ENCODE measurements around the gene SMOC2. TPM values are rescaled to one million over a fixed set of nuclear protein-coding genes. Genes with fewer than 3 reads are reported as not detected.

The SMOC2 gene
- total and polyA plus RNA-seq, 2 experiments from 2014 or later, result 51.0 to 88.7 TPM

- Histone ChIP-seq H3K27ac (no peak overlapping the region), H3K9me3 (ENCODE audit: low read depth) (no peaks in the 10 kb centered on the region), H2AFZ (no peak overlapping the region), H4K20me1 (ENCODE audit: insufficient read depth, poor library complexity, severe bottlenecking) (no peaks in the 10 kb centered on the region), H3K36me3 (replicated peaks; ENCODE audit: insufficient read depth, low read depth) (no peaks in the 10 kb centered on the region), H3K27me3 (peaks cover 63% of the 10 kb centered on the region), H3K4me1 (ENCODE audit: insufficient read depth) (peaks cover 22% of the 10 kb centered on the region), H3K79me2 (no peaks in the 10 kb centered on the region), H3K4me2 (no peak overlapping the region), H3K4me3 (no peak overlapping the region), H3K9me2 (replicated peaks; ENCODE audit: insufficient read depth) (no peaks in the 10 kb centered on the region)
- TF ChIP-seq EZH2phosphoT487 (IDR thresholded peaks at IDR 0.05; ENCODE audit: low read depth, severe bottlenecking, unreplicated experiment) (no peak), EZH2 (IDR thresholded peaks at IDR 0.05; ENCODE audit: borderline replicate concordance) (no peak), CTCF (IDR thresholded peaks at IDR 0.05; ENCODE audit: poor library complexity) (no peak)
- DNase-seq (ENCODE audit: low spot score), result no peak
- WGBS (ENCODE audit: low lambda C conversion rate, missing lambda C conversion rate), result 81% methylated on average over 4 of the region's 4 CpGs
These were observed 2.0 kb upstream of the SMOC2 start for GRCh38 chr6:168438783-168439520.

- no peaks in the 10 kb centered on the region for H3K9me2 ChIP-seq (replicated peaks; ENCODE audit: insufficient read depth)
- H3K36me3 ChIP-seq (replicated peaks; ENCODE audit: insufficient read depth, low read depth), result no peaks in the 10 kb centered on the region
- no peak for DNase-seq (ENCODE audit: low spot score)
- H3K4me2 ChIP-seq, result peak overlapping the region; percentile 97
- H3K4me1 ChIP-seq (ENCODE audit: insufficient read depth), result peaks cover 15% of the 10 kb centered on the region
- no peak overlapping the region for H3K27ac ChIP-seq
- H3K27me3 ChIP-seq, result peaks cover 68% of the 10 kb centered on the region
- WGBS (ENCODE audit: low lambda C conversion rate, missing lambda C conversion rate), result 43% methylated on average over 8 of the region's 8 CpGs
- TF ChIP-seq EZH2phosphoT487 (IDR thresholded peaks at IDR 0.05; ENCODE audit: low read depth, severe bottlenecking, unreplicated experiment), result no peak
- TF ChIP-seq CTCF (IDR thresholded peaks at IDR 0.05; ENCODE audit: poor library complexity), result no peak
- no peak for TF ChIP-seq EZH2 (IDR thresholded peaks at IDR 0.05; ENCODE audit: borderline replicate concordance)
- no peaks in the 10 kb centered on the region for H4K20me1 ChIP-seq (ENCODE audit: insufficient read depth, poor library complexity, severe bottlenecking)
- H3K9me3 ChIP-seq (ENCODE audit: low read depth), result no peaks in the 10 kb centered on the region
- H2AFZ ChIP-seq, result no peak overlapping the region
- no peaks in the 10 kb centered on the region for H3K79me2 ChIP-seq
- H3K4me3 ChIP-seq, result no peak overlapping the region
These were observed 1.1 kb upstream of the SMOC2 start for GRCh38 chr6:168439794-168440450.

GRCh38 chr6:168441434-168442391 lies 729 bp downstream of the SMOC2 start:
- no peaks in the 10 kb centered on the region for H4K20me1 ChIP-seq (ENCODE audit: insufficient read depth, poor library complexity, severe bottlenecking)
- H3K4me2 ChIP-seq, result peak overlapping the region; percentile 97
- TF ChIP-seq EZH2 (IDR thresholded peaks at IDR 0.05; ENCODE audit: borderline replicate concordance), result peak; percentile 91
- TF ChIP-seq EZH2phosphoT487 (IDR thresholded peaks at IDR 0.05; ENCODE audit: low read depth, severe bottlenecking, unreplicated experiment), result no peak
- peak overlapping the region; percentile 39 for H2AFZ ChIP-seq
- H3K4me1 ChIP-seq (ENCODE audit: insufficient read depth), result peaks cover 15% of the 10 kb centered on the region
- WGBS (ENCODE audit: low lambda C conversion rate, missing lambda C conversion rate), result 4% methylated on average over 79 of the region's 87 CpGs
- DNase-seq (ENCODE audit: low spot score), result no peak
- H3K79me2 ChIP-seq, result no peaks in the 10 kb centered on the region
- H3K4me3 ChIP-seq, result peak overlapping the region; percentile 41
- no peaks in the 10 kb centered on the region for H3K9me3 ChIP-seq (ENCODE audit: low read depth)
- no peaks in the 10 kb centered on the region for H3K9me2 ChIP-seq (replicated peaks; ENCODE audit: insufficient read depth)
- no peak overlapping the region for H3K27ac ChIP-seq
- H3K27me3 ChIP-seq, result peaks cover 78% of the 10 kb centered on the region
- H3K36me3 ChIP-seq (replicated peaks; ENCODE audit: insufficient read depth, low read depth), result no peaks in the 10 kb centered on the region
